Prostate gland (tissue), 2 donors: ENCODE data around the gene TP53BP1. TPM values are rescaled to one million over a fixed set of nuclear protein-coding genes. Genes with fewer than 3 reads are reported as not detected.

ENCODE experiments used
- DNase-seq: peaks from one replicate; pipeline ENCODE4 v3.0.0-alpha.2; 2019; ENCODE audit warnings: low spot score
- H3K27ac ChIP-seq, 2 donors: fragments of 200-600 bp; sonication (generic); 2 replicates each; pipeline ENCODE4 v1.5.1; 2017 to 2019
- H3K27me3 ChIP-seq: fragments of 200-600 bp; sonication (generic); replicated peaks from 2 replicates; pipeline ENCODE4 v1.5.1; 2019; ENCODE audit not compliant: insufficient read depth
- H3K36me3 ChIP-seq, 2 donors: fragments of 200-600 bp; sonication (generic); 1 replicate in 1 of 2; 2 replicates in 1 of 2; pipeline versions ENCODE4 v1.5.1 to v1.8.1; 2017 to 2019
- H3K4me1 ChIP-seq: fragments of 200-600 bp; sonication (generic); replicated peaks from 2 replicates; pipeline ENCODE4 v1.5.1; 2019
- H3K4me3 ChIP-seq, 2 donors: fragments of 200-600 bp; sonication (generic); 2 replicates each; pipeline ENCODE4 v1.5.1; 2017 to 2019
- H3K9me3 ChIP-seq: fragments of 200-600 bp; sonication (generic); 2 replicates; pipeline ENCODE4 v1.5.1; 2017
- CTCF ChIP-seq, 4 experiments: fragments of 200-600 bp in 2 of 4; fragments of 450-650 bp in 2 of 4; sonication (generic) in 2 of 4; IDR thresholded peaks; 1 replicate in 3 of 4; 2 replicates in 1 of 4; pipeline ENCODE4 v1.5.1; 2016 to 2019; ENCODE audit warnings: antibody characterized with exemption in 4 of 4, mild to moderate bottlenecking in 2 of 4, moderate library complexity in 2 of 4
- POLR2A ChIP-seq: fragments of 450-650 bp; IDR thresholded peaks from one replicate; pipeline ENCODE4 v1.6.1; 2016; ENCODE audit warnings: antibody characterized with exemption, mild to moderate bottlenecking
- POLR2AphosphoS5 ChIP-seq: sonication (generic); formaldehyde crosslinking; IDR thresholded peaks from one replicate; pipeline ENCODE4 v1.6.1; 2017; ENCODE audit warnings: antibody characterized with exemption
- WGBS: methylation state at CpG from one replicate; pipeline ENCODE4 v1.1.5; 2018; 5-methylcytosine and 5-hydroxymethylcytosine counted together
- intact Hi-C: fragments of 100-400 bp; cut with DNase I; formaldehyde crosslinking; loops from one replicate; pipeline ENCODE4 v1.14.2; 2022
- total RNA-seq, 2 donors: library from RNA; depleted of rRNA; stranded (reverse); fragments of >200 nt; gene quantifications; one replicate each; pipeline ENCODE4 v1.1.0, GENCODE V29; 2016

The TP53BP1 gene
- total RNA-seq, 2 donors from 2014 or later: 36.3 to 73.6 TPM

- WGBS: 9% methylated on average over 1 of the region's 1 CpG
- Histone ChIP-seq H3K4me3 (no peak overlapping the region), H3K9me3 (no peaks in the 10 kb centered on the region), H3K4me1 (no peaks in the 10 kb centered on the region), H3K27me3 (no peaks in the 10 kb centered on the region), H3K27ac (no peak overlapping the region), H3K36me3 (no peaks in the 10 kb centered on the region)
- no peak for DNase-seq
- intact Hi-C loops: no loop called here
- TF ChIP-seq POLR2AphosphoS5 (no peak), CTCF (IDR thresholded peaks at IDR 0.05) (no peak), POLR2A (no peak)
Observed at GRCh38 chr15:43489191-43489590, 3.8 kb downstream of the TP53BP1 start.

DNA sequence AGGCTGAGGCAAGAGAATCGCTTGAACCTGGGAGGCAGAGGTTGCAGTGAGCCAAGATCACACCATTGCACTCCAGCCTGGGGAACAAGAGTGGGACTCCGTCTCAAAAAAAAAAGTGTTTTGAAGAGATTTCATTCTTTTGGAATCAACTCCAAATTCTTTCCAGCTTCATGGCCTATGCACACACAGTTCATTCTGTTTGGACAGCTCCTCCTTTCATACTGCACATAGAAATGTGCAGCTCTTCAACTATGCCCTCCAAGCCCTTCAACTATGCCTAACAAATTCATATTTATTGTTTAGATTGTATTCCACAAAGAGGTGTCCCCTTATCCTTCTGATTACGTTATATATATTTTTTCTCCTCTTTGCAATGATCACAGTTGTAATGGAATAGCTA, 4.2 kb downstream of the TP53BP1 start:
- Histone ChIP-seq H3K4me3 (no peak overlapping the region), H3K9me3 (no peaks in the 10 kb centered on the region), H3K4me1 (no peaks in the 10 kb centered on the region), H3K36me3 (no peaks in the 10 kb centered on the region), H3K27ac (no peak overlapping the region), H3K27me3 (no peaks in the 10 kb centered on the region)
- DNase-seq: no peak
- intact Hi-C loops: no loop called here
- 91% methylated on average over 3 of the region's 3 CpGs for WGBS
- TF ChIP-seq POLR2AphosphoS5 (no peak), POLR2A (no peak), CTCF (IDR thresholded peaks at IDR 0.05) (no peak)

GRCh38 chr15:43487271-43487895, 5.6 kb downstream of the TP53BP1 start:
- no peaks in the 10 kb centered on the region for H3K27me3 ChIP-seq
- H3K4me3 ChIP-seq: no peak overlapping the region
- H3K9me3 ChIP-seq: no peaks in the 10 kb centered on the region
- no peak overlapping the region for H3K27ac ChIP-seq
- no peaks in the 10 kb centered on the region for H3K36me3 ChIP-seq
- TF ChIP-seq CTCF (IDR thresholded peaks at IDR 0.05): no peak
- no peak for TF ChIP-seq POLR2A
- TF ChIP-seq POLR2AphosphoS5: no peak
- WGBS: 85% methylated on average over 6 of the region's 6 CpGs
- H3K4me1 ChIP-seq: no peaks in the 10 kb centered on the region
- no peak for DNase-seq
- intact Hi-C loops: no loop called here

DNA sequence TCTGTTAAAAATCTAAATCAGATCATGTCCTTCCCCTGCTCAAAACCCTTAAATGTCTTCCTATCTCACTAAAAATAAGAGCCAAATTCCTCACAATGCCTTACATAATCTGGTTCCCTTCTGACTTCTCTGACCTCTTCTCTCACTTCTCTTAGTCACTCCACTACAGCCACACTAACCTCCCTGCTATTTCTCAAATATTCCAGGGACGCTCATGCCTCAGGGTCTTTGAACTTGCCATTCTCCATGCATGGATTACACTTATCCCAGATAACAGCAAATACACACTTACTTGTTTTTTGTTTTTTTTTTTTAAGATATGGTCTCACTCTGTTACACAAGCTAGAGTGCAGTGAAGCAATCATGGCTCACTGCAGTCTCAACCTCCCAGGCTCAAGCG, 8.5 kb downstream of the TP53BP1 start:
- no peak for DNase-seq
- Histone ChIP-seq H3K9me3 (no peaks in the 10 kb centered on the region), H3K4me3 (no peak overlapping the region), H3K4me1 (no peaks in the 10 kb centered on the region), H3K27me3 (no peaks in the 10 kb centered on the region), H3K27ac (no peak overlapping the region), H3K36me3 (no peaks in the 10 kb centered on the region)
- 96% methylated on average over 2 of the region's 2 CpGs for WGBS
- no peak for TF ChIP-seq CTCF (IDR thresholded peaks at IDR 0.05)
- no peak for TF ChIP-seq POLR2A
- intact Hi-C loops: no loop called here

DNA sequence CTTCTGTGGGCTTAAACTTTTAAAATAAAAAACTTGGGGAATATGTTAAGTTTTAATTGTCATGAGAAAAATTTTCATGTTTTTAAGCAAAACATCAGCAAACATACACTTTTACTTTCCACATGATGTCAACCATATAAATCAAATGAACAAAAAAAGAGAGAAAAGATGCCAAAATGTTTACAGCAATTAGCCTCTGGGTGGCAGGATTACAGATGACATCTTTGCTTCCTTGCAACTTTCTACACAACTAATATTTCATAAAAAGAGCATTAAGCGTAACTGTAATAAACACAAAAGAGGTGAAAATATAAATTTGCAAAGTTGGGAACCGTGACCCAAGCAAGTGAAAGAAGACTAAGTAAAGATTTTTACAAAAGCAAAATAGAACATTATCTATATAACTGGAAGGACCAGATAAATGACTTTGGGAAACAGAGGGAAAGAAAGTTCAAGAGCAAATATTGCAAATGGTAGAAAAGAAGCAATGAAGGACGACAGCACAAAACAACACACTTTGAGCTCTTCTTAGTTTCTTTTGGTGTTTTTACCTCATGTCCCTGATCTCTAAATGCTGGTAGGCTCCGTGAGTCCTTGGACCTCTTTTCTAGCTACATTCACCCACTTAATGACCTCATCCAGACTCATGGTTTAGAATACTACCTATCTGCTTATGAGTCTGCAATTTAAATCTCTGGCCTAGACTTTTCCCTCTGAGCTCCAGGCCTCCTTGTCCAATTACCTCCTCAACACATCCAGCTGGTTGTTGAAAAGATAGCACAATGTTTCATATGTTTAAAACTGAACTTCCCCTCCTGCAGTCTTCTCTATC, 9.4 kb downstream of the TP53BP1 start:
- TF ChIP-seq POLR2AphosphoS5: no peak
- no peak for TF ChIP-seq POLR2A
- TF ChIP-seq CTCF (IDR thresholded peaks at IDR 0.05): peak in 3 of 4 experiments; percentile 8 to 27 (median 21)
- DNase-seq: no peak
- 62% methylated on average over 4 of the region's 4 CpGs for WGBS
- H3K4me1 ChIP-seq: no peaks in the 10 kb centered on the region
- H3K27ac ChIP-seq: no peak overlapping the region
- no peaks in the 10 kb centered on the region for H3K27me3 ChIP-seq
- H3K4me3 ChIP-seq: no peak overlapping the region
- H3K36me3 ChIP-seq: no peaks in the 10 kb centered on the region
- no peaks in the 10 kb centered on the region for H3K9me3 ChIP-seq
- intact Hi-C loops: no loop called here
